Caki2 (cell line): ENCODE results near the gene MOSMO. TPM values are rescaled to one million over a fixed set of nuclear protein-coding genes. Genes with fewer than 3 reads are reported as not detected.
"Not testable (repeated sequence)": the region's sequence is repeated elsewhere in the genome, so short reads cannot be mapped to it uniquely, and the experiment has no call there.

Experiments
- DNase-seq: peaks from one replicate; pipeline ENCODE4 v3.0.0-alpha.2; 2015; ENCODE audit warnings: low read depth
- in situ Hi-C: cut with HindIII; loops from 2 replicates; pipeline ENCODE4 v1.10.0; 2016; ENCODE audit warnings: low sequenced_read_pairs, low pct_unique_long_range_greater_than_20kb, mixed read lengths
- total RNA-seq: library from RNA; depleted of rRNA; stranded (reverse); fragments of >200 nt; shearing (Covaris generic); gene quantifications from 2 replicates; pipeline ENCODE4 v1.2.3, GENCODE V29; 2014; ENCODE audit warnings: low replicate concordance

MOSMO gene
- total RNA-seq, 1 experiment from 2014 or later = 11.5 TPM

- no peak for DNase-seq
- in situ Hi-C loops = no loop called here
Observed at GRCh38 chr16:22029632-22030031, 21.7 kb downstream of the MOSMO start.

- in situ Hi-C loops = no loop called here
- DNase-seq = no peak
Observed at GRCh38 chr16:22030087-22030812, 22.3 kb downstream of the MOSMO start.

GRCh38 chr16:22031483-22032083, 23.7 kb downstream of the MOSMO start:
- in situ Hi-C loops = no loop called here
- DNase-seq = no peak

- in situ Hi-C loops = no loop called here
- DNase-seq = no peak
Observed at GRCh38 chr16:22034503-22034902, 26.6 kb downstream of the MOSMO start.

GRCh38 chr16:22035153-22035552, 27.2 kb downstream of the MOSMO start:
- in situ Hi-C loops = no loop called here
- DNase-seq = no peak

GRCh38 chr16:22043882-22044281, 36.0 kb downstream of the MOSMO start:
- in situ Hi-C loops = not testable (repeated sequence)

GRCh38 chr16:22045888-22046287, 38.0 kb downstream of the MOSMO start:
- in situ Hi-C loops, DNase-seq: not testable (repeated sequence)

More at GRCh38 chr16:22043882-22044281, 36.0 kb downstream of the MOSMO start:
- DNase-seq = not testable (repeated sequence)

- in situ Hi-C loops = no loop called here
- DNase-seq = no peak
Observed at GRCh38 chr16:22050963-22051362, 43.1 kb downstream of the MOSMO start.

GRCh38 chr16:22052980-22053379, 45.1 kb downstream of the MOSMO start:
- in situ Hi-C loops = no loop called here
- no peak for DNase-seq

GRCh38 chr16:22053921-22054341, 46.0 kb downstream of the MOSMO start:
- in situ Hi-C loops = no loop called here
- DNase-seq = no peak

GRCh38 chr16:22054847-22055590, 47.1 kb downstream of the MOSMO start:
- DNase-seq = no peak
- in situ Hi-C loops = no loop called here

- no peak for DNase-seq
- in situ Hi-C loops = no loop called here
Observed at GRCh38 chr16:22055881-22056280, 48.0 kb downstream of the MOSMO start.

- DNase-seq = no peak
- in situ Hi-C loops = no loop called here
Observed at GRCh38 chr16:22063888-22064467, 56.1 kb downstream of the MOSMO start.

GRCh38 chr16:22065252-22065651, 57.3 kb downstream of the MOSMO start:
- no peak for DNase-seq
- in situ Hi-C loops = no loop called here

- in situ Hi-C loops = no loop called here
- DNase-seq = no peak
Observed at GRCh38 chr16:22070361-22071330, 62.7 kb downstream of the MOSMO start.

- DNase-seq = no peak
- in situ Hi-C loops = no loop called here
Observed at GRCh38 chr16:22071331-22071910, 63.5 kb downstream of the MOSMO start.

- DNase-seq = no peak
- in situ Hi-C loops = no loop called here
Observed at GRCh38 chr16:22073350-22073749, 65.4 kb downstream of the MOSMO start.
